HG03439 (cell line): Measurements from ENCODE around the gene UBR3.
"Not testable (repeated sequence)": the region's sequence is repeated elsewhere in the genome, so short reads cannot be mapped to it uniquely, and the experiment has no call there.

ENCODE experiments used
- ATAC-seq: cut with Tn5 transposase; IDR thresholded peaks from one replicate; pipeline ENCODE4 v1.9.1; 2021; ENCODE audit warnings: mild to moderate bottlenecking, moderate library complexity; ENCODE audit not compliant: unreplicated experiment

Gene UBR3

DNA sequence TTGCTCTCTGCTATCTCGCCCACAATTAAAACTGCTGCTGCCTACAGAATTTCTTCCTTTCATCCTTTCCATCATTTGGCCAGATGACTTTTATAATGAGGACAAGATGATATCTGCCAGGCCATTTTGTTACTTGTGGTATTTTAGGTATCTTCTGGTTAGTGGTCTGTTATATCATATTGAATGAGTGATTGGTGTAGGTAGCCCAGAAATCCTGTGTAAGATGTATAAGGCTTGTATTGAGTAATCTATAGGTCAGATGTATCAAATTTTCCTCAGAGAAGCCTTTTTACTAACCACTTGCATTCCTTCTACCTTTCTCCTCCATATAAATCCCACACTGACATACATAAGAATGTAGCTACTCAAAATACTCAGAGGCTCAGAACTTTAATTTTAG lies 118.3 kb downstream of the UBR3 start:
- no peak for ATAC-seq

DNA sequence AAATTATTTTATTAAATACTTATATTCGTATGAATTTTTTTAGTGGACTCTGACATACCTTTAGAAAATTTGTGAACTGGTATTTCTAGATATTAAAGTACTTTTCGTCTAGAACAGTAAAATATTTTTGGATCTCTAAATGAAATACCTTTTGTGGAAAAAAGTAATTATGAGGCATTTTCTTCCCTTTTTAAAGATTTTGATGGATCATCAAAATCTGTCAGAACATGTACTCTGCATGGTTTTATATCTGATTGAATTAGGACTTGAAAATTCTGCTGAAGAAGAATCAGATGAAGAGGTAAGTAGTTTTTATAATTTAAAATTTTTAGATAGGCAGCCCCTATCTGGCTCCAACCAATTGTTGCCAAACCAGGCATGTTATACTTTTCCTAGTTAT lies 118.8 kb downstream of the UBR3 start:
- no peak for ATAC-seq

DNA sequence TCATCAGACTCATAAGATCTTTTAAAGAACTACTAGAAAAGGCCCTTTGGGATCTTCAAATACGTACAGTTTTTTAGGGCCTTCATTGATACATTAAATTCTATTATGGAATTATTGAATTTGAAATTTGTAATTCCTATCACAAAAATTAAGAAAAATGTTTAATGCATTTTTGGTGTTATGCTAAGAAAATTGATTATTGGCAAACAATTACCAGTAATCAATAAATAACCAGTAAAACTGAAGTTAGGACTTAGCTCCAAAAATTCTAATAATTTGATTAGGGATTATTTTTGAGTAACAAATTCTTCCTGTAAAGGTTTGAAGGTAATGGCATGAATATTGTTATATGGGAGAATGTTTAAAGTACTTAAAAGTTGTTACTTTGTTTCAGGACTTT lies 119.3 kb downstream of the UBR3 start:
- no peak for ATAC-seq

DNA sequence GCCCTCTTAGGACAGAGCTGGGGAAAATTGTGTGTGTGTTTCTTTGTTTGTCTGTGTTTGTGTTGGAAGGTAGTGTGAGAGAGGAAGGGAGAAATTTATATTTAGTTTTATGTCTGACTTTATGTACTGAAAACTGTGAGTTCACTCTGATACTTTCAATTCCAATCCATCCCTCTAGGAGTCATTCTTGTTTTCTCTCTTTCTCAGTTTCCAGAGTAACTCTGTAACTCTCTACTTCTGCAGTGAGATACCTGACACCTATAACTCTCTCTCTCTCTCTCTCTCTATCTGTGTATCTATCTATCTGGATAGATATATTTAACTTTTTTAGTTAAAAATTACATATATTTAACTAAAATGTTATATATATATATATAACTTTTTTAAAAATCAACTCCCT lies 128.7 kb downstream of the UBR3 start:
- ATAC-seq = no peak

DNA sequence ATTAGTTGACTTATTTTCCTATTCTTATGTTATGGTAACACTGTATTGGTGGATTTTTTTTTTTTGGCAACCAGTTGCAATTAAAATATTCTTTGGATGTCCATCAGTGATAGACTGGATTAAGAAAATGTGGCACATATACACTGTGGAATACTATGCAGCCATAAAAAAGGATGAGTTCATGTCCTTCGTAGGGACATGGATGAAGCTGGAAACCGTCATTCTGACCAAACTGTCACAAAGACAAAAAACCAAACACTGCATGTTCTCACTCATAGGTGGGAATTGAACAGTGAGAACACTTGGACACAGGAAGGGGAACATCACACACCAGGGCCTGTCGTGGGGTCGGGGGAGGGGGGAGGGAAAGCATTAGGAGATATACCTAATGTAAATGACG lies 130.0 kb downstream of the UBR3 start:
- ATAC-seq = not testable (repeated sequence)

DNA sequence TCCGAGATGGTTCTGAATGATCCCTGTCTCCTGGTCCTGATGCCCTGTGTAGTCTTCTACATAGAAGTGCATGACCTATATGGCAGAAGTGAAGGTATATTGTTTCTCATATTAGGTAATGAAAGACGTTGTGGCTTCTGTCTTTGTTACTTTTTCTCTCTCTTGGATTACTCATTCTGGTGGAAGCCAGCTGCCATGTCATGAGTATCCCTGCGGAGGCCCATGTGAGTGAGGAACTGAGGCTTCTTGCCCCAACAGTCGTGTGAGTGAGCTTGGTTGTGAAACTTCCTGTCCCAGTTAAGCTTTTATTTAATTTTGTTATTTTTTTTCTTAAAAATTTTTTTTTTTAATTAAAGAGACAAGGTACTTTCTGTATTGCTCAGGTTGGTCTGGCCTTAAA lies 134.7 kb downstream of the UBR3 start:
- ATAC-seq = no peak

DNA sequence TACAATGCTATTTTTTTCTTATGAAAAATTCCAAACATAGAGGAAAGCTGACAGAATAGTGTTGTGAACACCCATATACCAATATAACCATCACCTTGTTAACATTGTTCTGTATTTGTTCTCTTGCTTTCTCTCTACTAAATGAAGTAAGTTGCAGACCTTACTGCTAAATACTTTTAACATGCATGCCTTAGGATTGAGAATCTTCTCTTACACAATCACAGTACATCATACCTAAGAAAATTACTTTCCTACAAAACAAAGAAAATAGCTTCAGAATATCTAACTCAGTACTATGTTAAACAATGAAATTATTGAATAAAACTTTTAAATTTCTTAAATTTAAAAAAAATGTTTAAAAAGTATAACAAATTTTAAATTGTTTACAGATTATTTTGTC lies 136.5 kb downstream of the UBR3 start:
- no peak for ATAC-seq

DNA sequence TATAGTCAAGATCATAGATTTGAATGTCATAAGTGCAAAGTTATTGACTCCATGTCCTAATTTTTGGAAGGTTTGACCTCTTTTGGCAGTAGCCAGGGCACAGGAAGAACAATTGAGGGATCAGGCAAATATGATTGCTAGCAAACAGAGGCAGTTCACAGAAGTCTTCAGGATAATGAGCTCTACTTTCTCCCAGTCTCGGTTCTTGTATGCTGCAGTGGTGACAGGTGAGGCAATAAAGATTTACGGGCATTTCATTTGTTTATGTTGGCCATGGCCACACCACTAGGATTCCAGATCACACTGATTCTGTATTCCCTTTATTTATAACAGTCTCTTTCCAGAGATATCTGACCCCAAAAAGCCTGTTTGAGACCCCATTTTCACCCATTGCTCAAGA lies 137.5 kb downstream of the UBR3 start:
- ATAC-seq = no peak

DNA sequence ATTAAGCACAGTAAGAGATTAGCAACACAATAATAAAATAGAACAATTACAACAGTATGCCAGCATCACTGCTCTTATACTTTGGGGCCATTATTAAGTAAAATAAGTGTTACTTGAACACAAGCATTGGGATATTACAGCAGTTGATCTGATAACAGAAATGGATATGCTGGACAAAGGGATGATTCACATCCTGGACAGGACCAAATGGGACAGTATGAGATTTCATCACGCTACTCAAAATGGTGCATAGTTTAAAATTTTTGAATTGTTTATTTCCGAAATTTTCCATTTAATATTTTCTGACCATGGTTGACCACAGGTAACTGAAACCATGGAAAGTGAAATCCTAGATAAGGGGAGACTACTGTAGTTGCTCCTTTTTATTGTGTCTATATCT lies 138.2 kb downstream of the UBR3 start:
- no peak for ATAC-seq

DNA sequence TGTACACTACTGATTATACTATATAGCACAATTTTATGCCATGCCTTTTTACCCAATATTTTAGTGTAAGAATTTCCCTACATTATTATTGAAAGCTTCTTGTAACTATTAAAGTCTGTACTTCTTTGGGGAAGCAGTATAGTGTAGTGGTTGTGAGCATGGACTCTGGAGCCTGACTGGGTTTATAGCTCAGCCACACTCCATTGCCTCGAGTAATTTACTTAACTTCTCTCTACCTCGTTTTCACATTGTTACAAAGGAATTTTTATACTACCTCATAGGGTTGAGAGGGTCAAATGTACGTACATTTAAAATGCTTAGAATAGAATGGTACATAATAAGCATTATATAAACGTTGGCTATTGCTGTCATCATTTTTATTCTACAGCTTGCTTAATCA lies 139.2 kb downstream of the UBR3 start:
- no peak for ATAC-seq

DNA sequence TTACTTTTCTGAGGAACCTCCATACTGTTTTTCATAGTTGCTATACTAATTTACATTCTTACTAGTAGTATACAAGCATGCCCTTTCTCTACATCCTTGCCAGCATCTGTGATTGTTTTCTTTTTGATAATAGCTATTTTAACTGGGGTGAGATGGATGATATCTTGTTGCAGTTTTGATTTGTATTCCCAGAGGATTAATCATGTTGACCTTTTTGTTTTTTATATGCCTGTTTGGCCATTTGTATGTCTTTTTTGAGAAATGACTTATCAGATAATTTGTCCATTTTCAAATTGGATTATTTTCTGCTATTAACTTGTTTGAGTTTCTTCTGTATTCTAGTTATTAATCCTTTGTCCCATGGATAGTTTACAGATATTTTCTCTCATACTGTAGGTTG lies 141.5 kb downstream of the UBR3 start:
- no peak for ATAC-seq

DNA sequence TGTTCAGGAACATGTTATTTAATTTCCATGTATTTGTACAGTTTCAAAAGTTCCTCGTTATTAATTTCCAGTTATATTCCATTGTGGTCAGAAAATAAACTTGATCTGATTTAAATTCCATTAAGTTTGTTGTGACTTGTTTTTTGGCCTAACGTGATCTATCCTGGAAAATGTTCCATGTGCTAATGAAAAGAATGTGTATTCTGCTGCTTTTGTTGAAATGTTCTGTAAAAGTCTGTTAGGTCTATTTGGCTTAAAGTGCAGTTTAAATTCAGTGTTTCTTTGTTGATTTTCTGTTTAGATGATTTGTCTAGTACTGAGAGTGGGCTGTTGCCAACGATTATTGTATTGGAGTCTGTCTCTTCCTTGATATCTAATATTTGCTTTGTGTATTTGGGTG lies 148.0 kb downstream of the UBR3 start:
- ATAC-seq = no peak

DNA sequence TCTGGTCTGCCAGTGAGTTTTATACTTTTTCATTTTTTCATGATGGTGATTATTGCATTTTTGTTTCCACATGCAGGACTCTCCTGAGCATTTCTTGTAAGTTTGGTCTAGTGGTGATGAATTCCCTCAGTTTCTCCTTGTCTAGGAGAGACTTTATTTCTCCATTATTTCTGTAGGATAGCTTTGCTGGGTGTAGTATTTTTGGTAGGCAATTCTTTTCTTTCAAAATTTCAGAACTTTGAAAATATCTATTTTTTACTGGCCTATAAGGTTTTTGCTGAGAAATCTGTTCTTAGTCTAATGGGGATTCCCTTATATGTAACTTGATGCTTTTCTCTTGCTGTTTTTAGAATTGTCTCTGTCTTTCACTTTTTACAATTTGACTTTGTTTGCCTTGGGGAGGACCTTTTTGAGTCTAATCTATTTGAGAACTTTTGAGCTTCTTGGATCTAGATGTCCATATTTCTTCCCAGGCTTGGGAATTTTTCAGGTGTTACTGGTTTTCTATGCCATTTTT lies 149.1 kb downstream of the UBR3 start:
- no peak for ATAC-seq

DNA sequence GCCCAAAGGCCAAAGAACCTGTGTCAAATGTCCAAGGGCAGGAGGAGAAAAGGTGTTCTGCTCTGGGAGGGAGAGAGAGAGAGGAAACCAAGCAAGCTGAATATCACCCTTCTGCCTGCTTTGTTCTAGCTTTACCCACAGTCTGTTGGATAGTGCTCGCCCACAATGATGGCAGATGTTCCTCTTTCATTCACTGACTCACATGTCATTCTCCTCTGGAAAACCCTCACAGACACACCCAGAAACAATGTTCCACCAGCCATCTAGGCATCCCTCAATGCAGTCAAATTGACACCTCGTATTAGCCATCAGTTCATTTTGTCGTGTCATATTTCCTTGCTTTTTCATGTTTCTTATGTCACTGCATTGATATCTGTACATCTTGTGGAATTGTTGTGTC lies 150.3 kb downstream of the UBR3 start:
- no peak for ATAC-seq

DNA sequence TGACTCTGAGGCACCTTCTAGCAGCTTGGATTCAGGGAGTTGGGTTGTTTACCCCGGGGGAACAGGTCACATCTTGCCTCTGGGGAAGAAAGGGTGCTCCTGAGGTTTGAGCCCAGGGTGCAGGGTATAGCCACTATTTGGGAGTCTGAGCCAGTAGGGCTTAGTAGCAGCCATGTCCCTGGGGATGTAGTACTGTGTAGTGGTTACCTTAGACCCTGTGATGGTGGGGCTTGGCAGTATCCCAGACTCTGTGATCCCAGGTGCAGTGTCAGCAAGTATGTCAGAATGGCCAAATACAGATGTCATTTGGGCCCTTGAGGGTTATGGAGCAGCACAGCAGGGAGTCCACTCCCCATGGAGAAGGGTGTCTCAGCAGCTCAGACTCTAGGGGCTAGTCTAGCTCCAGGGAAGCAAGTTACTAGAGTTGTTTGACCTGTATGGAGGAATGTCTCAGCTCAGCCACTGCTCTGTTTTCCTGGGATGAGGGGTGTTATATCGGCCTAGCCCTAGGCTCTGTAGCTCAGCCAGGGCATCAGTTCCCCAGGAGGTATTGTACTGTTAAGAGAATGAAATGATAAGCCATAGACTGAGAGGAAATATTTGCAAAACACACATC lies 151.3 kb downstream of the UBR3 start:
- ATAC-seq = no peak

DNA sequence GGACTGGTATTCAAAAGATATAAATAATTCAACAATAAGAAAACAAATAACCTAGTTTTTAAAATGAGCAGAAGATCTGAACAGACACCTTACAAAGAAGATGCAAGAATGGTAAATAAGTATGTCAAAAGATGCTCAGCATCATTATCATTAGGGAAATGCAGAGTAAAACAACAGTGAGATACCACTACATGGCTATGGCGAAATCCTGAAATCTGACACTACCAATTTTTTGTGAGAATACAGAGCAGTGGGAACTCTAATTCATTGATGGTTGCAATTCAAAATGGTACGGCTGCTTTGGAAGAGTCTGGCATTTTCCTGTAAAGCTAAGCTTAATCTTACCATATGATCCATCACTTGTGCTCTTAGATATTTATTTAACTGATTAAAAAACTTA lies 151.8 kb downstream of the UBR3 start:
- no peak for ATAC-seq

DNA sequence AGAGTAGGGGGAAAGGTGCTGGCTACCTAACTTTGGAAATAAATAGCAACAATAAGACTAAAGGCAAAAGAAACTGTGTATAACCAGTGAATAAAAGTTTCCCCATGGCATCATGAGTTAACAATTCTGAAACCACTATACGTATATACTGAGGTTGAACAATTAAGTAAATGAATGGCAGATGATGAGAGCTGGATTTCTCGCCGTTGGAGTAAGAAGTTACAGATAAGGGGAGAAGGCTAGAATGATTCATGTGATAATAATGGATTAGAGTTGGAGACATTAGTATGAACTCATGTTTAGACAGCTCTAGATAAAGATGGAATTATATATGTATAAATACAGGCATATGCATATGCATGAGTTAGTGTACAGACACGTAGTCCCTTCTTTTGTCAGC lies 152.7 kb downstream of the UBR3 start:
- no peak for ATAC-seq

DNA sequence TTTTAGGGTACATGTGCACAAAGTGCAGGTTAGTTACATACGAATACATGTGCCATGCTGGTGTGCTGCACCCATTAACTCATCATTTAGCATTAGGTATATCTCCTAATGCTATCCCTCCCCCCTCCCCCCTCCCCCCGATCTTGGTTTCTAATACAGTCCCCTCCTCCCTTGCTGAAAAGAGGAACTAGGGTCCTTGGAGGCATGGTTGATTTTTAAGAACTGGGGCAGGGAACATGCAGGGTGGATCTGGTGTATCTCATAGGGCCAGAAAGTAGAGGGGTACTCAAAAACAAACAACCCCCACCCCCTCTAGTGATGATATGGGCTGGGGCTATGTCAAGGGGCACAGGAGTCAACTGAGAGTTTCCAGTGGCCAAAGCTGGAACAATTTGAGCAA lies 153.4 kb downstream of the UBR3 start:
- ATAC-seq = no peak

DNA sequence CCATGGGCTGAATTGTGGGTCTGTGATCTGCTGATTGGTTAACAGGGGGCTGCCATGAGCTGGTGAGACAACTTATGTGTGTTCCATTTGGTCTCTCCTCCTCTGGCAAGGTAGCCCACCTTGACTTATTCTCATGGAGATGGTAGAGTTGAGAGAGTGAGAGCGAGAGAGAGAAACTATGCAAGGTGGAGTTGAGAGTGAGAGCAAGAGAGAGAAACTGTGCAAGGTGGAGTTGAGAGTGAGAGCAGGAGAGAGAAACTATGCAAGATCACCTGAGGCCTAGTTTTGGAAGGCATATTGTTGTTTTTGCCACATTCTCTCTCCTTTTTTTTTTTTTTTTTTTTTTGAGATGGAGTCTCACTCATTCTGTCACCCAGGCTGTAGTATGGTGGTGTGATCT lies 155.7 kb downstream of the UBR3 start:
- ATAC-seq = no peak

DNA sequence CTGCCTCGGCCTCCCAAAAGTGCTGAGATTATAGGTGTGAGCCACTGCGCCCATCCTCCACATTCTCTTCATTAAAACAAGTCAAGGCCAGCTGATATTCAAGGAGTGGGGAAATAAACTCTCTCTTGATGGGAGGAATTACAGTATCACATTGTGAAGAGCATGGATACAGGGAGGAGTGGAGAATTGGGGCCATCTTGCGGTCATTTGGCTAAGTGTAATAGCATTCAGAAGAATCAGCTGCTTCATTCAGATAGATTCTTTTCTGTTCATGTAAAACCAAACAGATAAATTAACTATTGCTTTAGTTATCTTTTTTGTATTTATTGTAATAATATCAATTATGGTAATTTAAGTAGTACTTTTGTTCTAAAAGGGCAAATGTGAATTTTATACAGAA lies 156.3 kb downstream of the UBR3 start:
- ATAC-seq = no peak

DNA sequence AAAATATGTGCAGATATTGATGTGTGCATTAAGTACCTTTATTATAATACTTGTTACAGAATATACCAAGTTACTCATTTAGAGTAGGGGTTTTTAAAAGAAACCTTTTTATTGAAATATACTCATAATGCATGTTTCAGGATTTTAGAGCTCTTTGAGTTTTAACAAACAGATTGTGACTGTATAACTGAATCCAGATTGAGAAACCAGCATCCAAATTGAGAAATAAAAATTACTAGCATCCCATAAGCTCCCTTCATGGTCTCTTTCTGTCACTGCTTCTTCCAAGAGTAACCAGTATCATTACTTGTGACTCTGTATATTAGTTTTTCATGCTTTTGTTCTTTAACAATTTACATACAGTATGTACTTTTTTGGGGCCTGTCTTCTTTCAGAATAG lies 156.9 kb downstream of the UBR3 start:
- no peak for ATAC-seq

DNA sequence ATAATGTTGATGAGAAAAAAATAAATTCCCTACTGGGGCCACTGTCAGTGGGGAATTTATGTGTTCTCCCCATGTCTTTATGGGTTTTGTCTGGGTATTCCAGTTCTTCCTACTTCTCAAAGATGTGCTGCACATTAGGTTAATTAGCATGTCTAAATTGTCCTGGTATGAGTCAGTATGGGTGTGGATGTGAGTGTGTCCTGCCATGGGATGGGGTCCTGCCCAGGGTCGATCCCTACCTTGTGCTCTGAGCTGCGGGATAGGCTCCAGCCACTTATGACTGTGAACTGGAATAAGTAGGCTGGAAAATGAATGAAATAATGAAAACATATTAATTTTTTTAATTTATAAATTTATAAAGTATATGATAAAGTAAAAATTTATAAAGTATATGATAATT lies 167.5 kb downstream of the UBR3 start:
- no peak for ATAC-seq

DNA sequence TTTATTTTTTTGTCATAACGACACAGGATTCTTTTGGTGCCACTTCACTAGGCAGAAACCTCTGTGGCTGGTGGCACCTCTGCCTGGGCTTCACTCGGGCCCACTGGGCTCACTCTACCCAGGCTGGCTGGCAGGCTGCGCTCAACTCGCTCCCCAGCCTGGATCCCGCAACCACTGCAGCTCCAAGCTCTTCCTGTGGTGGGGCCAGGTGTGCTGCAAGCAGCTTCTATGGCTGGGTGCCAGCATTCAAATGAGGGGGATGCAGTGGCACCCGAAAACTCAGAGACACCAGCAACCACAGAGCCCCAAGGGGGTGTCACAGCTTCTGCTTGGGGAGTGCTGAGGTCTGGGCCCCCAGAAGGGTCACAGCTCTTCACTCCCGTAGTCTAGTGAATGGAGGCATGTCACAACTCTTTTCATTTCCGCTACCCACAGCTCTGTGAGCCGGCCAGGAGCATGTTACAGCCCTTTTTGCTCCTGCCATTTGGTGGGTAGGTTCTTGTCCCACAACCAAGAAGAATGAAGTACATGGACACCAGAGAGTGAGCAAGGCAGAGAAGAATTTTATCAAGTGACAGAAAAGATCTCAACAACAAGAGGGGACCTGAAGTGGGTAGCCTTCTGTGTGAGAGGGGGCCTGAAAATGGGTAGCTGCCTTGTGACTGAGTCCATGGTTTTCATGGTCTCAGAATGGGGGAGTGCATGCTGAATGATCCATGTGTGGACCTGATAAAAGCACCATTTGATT lies 170.1 kb downstream of the UBR3 start:
- no peak for ATAC-seq
